H1 (cell line): ENCODE data around the gene PTGES3L. TPM values are rescaled to one million over a fixed set of nuclear protein-coding genes. Genes with fewer than 3 reads are reported as not detected.

ENCODE experiments used
- CTCF ChIA-PET: fragments of 300-600 bp; sonication (Branson Sonifier 250); formaldehyde crosslinking; loops from one replicate; lab custom pipeline; 2021; ENCODE audit not compliant: partially characterized antibody; lab: Charles Lee
- POLR2A ChIA-PET: fragments of 300-600 bp; sonication (Branson Sonifier 250); formaldehyde crosslinking; loops from one replicate; lab custom pipeline; 2021; ENCODE audit warnings: inconsistent platforms; ENCODE audit not compliant: partially characterized antibody; lab: Charles Lee
- DNase-seq, 2 experiments: peaks; one replicate each; pipeline versions ENCODE4 v3.0.0 to v3.0.0-alpha.2; 2010 to 2022; ENCODE audit warnings: low spot score in 2 of 2, low read depth in 1 of 2, mixed read lengths in 1 of 2
- FAIRE-seq: peaks from 2 replicates; lab custom pipeline; 2011; peaks lifted over from hg19 to GRCh38; lab: Jason Lieb, UNC
- H2AFZ ChIP-seq: 2 replicates; pipeline ENCODE4 v1.8.1; 2012; ENCODE audit warnings: low read length, inconsistent platforms
- H2AK5ac ChIP-seq: 2 replicates; pipeline ENCODE4 v1.6.1; 2013; ENCODE audit warnings: low read depth, low read length
- H2BK120ac ChIP-seq: replicated peaks from 2 replicates; pipeline ENCODE3; 2013; ENCODE audit warnings: low read depth, low read length, inconsistent platforms
- H2BK12ac ChIP-seq: 2 replicates; pipeline ENCODE4 v1.6.1; 2013; ENCODE audit warnings: low read depth, low read length
- H2BK15ac ChIP-seq: 2 replicates; pipeline ENCODE4 v1.6.1; 2013; ENCODE audit warnings: low read length
- H2BK20ac ChIP-seq: 2 replicates; pipeline ENCODE4 v1.6.1; 2013; ENCODE audit warnings: low read length
- H2BK5ac ChIP-seq: 2 replicates; pipeline ENCODE4 v1.6.1; 2013; ENCODE audit warnings: low read depth, low read length
- H3K14ac ChIP-seq: 2 replicates; pipeline ENCODE4 v1.6.1; 2013; ENCODE audit warnings: inconsistent platforms; ENCODE audit not compliant: insufficient read length
- H3K18ac ChIP-seq: 2 replicates; pipeline ENCODE4 v1.6.1; 2013; ENCODE audit warnings: low read length; ENCODE audit errors: extremely low read depth
- H3K23ac ChIP-seq: 2 replicates; pipeline ENCODE4 v1.6.1; 2013; ENCODE audit warnings: inconsistent platforms; ENCODE audit not compliant: insufficient read length
- H3K23me2 ChIP-seq: 2 replicates; pipeline ENCODE4 v1.6.1; 2013; ENCODE audit warnings: low read depth, low read length
- H3K27ac ChIP-seq: 2 replicates; pipeline ENCODE4 v1.6.1; 2011; ENCODE audit warnings: low read depth, low read length, inconsistent platforms
- H3K27me3 ChIP-seq, 4 experiments: replicated peaks in 1 of 4; 1 replicate in 1 of 4; 2 replicates in 3 of 4; pipeline versions ENCODE4 v1.6.1 to v1.8.1; 2011 to 2013; ENCODE audit warnings: low read length in 3 of 4, mild to moderate bottlenecking in 3 of 4, inconsistent platforms in 2 of 4, mixed read lengths in 2 of 4, moderate library complexity in 1 of 4; ENCODE audit not compliant: control insufficient read depth in 3 of 4, insufficient read depth in 3 of 4; ENCODE audit errors: extremely low read depth in 1 of 4
- H3K36me3 ChIP-seq, 4 experiments: 2 replicates each; pipeline versions ENCODE4 v1.6.1 to v1.8.1; 2011 to 2013; ENCODE audit warnings: mild to moderate bottlenecking in 4 of 4, low read length in 3 of 4, moderate library complexity in 2 of 4, control low read depth in 1 of 4, inconsistent platforms in 1 of 4; ENCODE audit not compliant: insufficient read depth in 4 of 4, control insufficient read depth in 2 of 4
- H3K4ac ChIP-seq: replicated peaks from 2 replicates; pipeline ENCODE3; 2013; ENCODE audit warnings: low read length, low read depth, mixed read lengths, inconsistent platforms; ENCODE audit not compliant: insufficient read length
- H3K4me1 ChIP-seq, 4 experiments: replicated peaks in 1 of 4; 1 replicate in 1 of 4; 2 replicates in 3 of 4; pipeline versions ENCODE4 v1.6.1 to v1.8.1; 2011 to 2013; ENCODE audit warnings: low read length in 3 of 4, inconsistent platforms in 2 of 4, mixed read lengths in 1 of 4; ENCODE audit not compliant: insufficient read depth in 4 of 4, control insufficient read depth in 3 of 4
- H3K4me2 ChIP-seq, 2 experiments: 2 replicates each; pipeline versions ENCODE4 v1.6.1 to v1.8.1; 2011 to 2013; ENCODE audit warnings: low read depth in 2 of 2, low read length in 2 of 2, control low read depth in 1 of 2, inconsistent platforms in 1 of 2, mild to moderate bottlenecking in 1 of 2; ENCODE audit not compliant: insufficient read depth in 1 of 2
- H3K4me3 ChIP-seq, 4 experiments: fragments of 200-600, 300-600 bp in 1 of 4; sonication (generic), shearing (Covaris generic), sonication (Bioruptor Twin) in 1 of 4; 2 replicates each; pipeline versions ENCODE4 v1.5.1 to v1.8.1; 2011 to 2016; ENCODE audit warnings: low read length in 4 of 4, low read depth in 3 of 4, control low read depth in 2 of 4, inconsistent platforms in 2 of 4, mild to moderate bottlenecking in 2 of 4, mixed read lengths in 1 of 4, moderate library complexity in 1 of 4; ENCODE audit not compliant: insufficient read depth in 2 of 4; ENCODE audit errors: extremely low read depth in 1 of 4
- H3K56ac ChIP-seq: replicated peaks from 2 replicates; pipeline ENCODE3; 2013; ENCODE audit warnings: low read depth, mild to moderate bottlenecking, mixed read lengths, low read length, inconsistent platforms; ENCODE audit not compliant: insufficient read length
- H3K79me1 ChIP-seq: 2 replicates; pipeline ENCODE4 v1.6.1; 2013; ENCODE audit warnings: low read depth, low read length, control low read depth
- H3K79me2 ChIP-seq, 2 experiments: 2 replicates each; pipeline versions ENCODE4 v1.6.1 to v1.8.1; 2012 to 2013; ENCODE audit warnings: low read length in 2 of 2, mild to moderate bottlenecking in 2 of 2, inconsistent platforms in 1 of 2; ENCODE audit not compliant: insufficient read depth in 2 of 2, control insufficient read depth in 1 of 2
- H3K9ac ChIP-seq, 4 experiments: replicated peaks in 1 of 4; 1 replicate in 1 of 4; 2 replicates in 3 of 4; pipeline versions ENCODE4 v1.6.1 to v1.8.1; 2011 to 2013; ENCODE audit warnings: low read depth in 3 of 4, low read length in 3 of 4, control low read depth in 2 of 4, mild to moderate bottlenecking in 2 of 4, moderate library complexity in 2 of 4, inconsistent platforms in 1 of 4; ENCODE audit errors: extremely low read depth in 1 of 4
- H3K9me3 ChIP-seq, 2 experiments: 2 replicates each; pipeline versions ENCODE4 v1.6.1 to v1.8.1; 2012 to 2013; ENCODE audit warnings: mild to moderate bottlenecking in 2 of 2, moderate library complexity in 2 of 2, control low read depth in 1 of 2, inconsistent platforms in 1 of 2, low read depth in 1 of 2, low read length in 1 of 2, mixed read lengths in 1 of 2; ENCODE audit not compliant: insufficient read depth in 2 of 2
- H4K20me1 ChIP-seq, 2 experiments: replicated peaks in 1 of 2; 2 replicates each; pipeline versions ENCODE3 to v1.8.1; 2011 to 2013; ENCODE audit warnings: inconsistent platforms in 2 of 2, low read length in 2 of 2, mild to moderate bottlenecking in 1 of 2; ENCODE audit not compliant: insufficient read depth in 2 of 2, control insufficient read depth in 1 of 2
- H4K5ac ChIP-seq: 2 replicates; pipeline ENCODE4 v1.6.1; 2013; ENCODE audit warnings: low read length, low read depth, mixed read lengths, inconsistent platforms; ENCODE audit not compliant: insufficient read length
- H4K8ac ChIP-seq: 2 replicates; pipeline ENCODE4 v1.8.0; 2013; ENCODE audit warnings: mild to moderate bottlenecking, moderate library complexity, low read length, inconsistent platforms; ENCODE audit not compliant: insufficient read depth; ENCODE audit errors: extremely low read depth
- H4K91ac ChIP-seq: replicated peaks from 2 replicates; pipeline ENCODE3; 2013; ENCODE audit warnings: low read length, mixed read lengths, inconsistent platforms; ENCODE audit not compliant: insufficient read length
- ASH2L ChIP-seq: fragments of 200-600, 300-600 bp; sonication (generic); IDR thresholded peaks from one replicate; pipeline ENCODE4 v1.7.1; 2017; ENCODE audit warnings: low read length
- BRCA1 ChIP-seq: IDR thresholded peaks from 2 replicates; pipeline ENCODE4 v1.6.1; 2012; ENCODE audit warnings: low read depth, low read length, improper control_type of control experiment
- EZH2 ChIP-seq: fragments of 200-600 bp; sonication (generic); IDR thresholded peaks from 2 replicates; pipeline ENCODE4 v1.7.1; 2012; ENCODE audit warnings: low read depth, mild to moderate bottlenecking, moderate library complexity, low read length, inconsistent platforms; ENCODE audit not compliant: severe bottlenecking
- GTF2F1 ChIP-seq: IDR thresholded peaks from 2 replicates; pipeline ENCODE4 v1.6.1; 2012; ENCODE audit warnings: low read depth, low read length, improper control_type of control experiment, borderline replicate concordance
- JUN ChIP-seq: IDR thresholded peaks from 2 replicates; pipeline ENCODE4 v1.6.1; 2011; ENCODE audit warnings: low read depth, mild to moderate bottlenecking, improper control_type of control experiment, low read length
- NRF1 ChIP-seq: IDR thresholded peaks from 2 replicates; pipeline ENCODE4 v1.6.1; 2011; ENCODE audit warnings: mild to moderate bottlenecking, low read depth, low read length, improper control_type of control experiment
- POLR2AphosphoS5 ChIP-seq: IDR thresholded peaks from 2 replicates; pipeline ENCODE4 v1.6.1; 2011; ENCODE audit warnings: low read depth, low read length
- RAD21 ChIP-seq, 2 experiments: IDR thresholded peaks in 1 of 2; conservative IDR thresholded peaks in 1 of 2; 2 replicates each; pipeline ENCODE4 v1.6.1; 2011; ENCODE audit warnings: low read depth in 2 of 2, low read length in 2 of 2, improper control_type of control experiment in 1 of 2, inconsistent platforms in 1 of 2, mild to moderate bottlenecking in 1 of 2, moderate library complexity in 1 of 2
- SIX5 ChIP-seq: IDR thresholded peaks from 2 replicates; pipeline ENCODE4 v1.6.1; 2011; ENCODE audit warnings: mild to moderate bottlenecking, low read depth, low read length
- SP1 ChIP-seq: IDR thresholded peaks from 2 replicates; pipeline ENCODE4 v1.6.1; 2011; ENCODE audit warnings: low read depth, low read length
- SRF ChIP-seq: IDR thresholded peaks from 2 replicates; pipeline ENCODE4 v1.6.1; 2011; ENCODE audit warnings: mild to moderate bottlenecking, low read depth, low read length, moderate library complexity
- TAF7 ChIP-seq: optimal IDR thresholded peaks from 2 replicates; pipeline ENCODE3; 2011; ENCODE audit warnings: low read depth, mild to moderate bottlenecking, inconsistent platforms, low read length, moderate library complexity, borderline replicate concordance
- WGBS, 2 experiments: shearing (Covaris generic) in 1 of 2; methylation state at CpG; one replicate each; pipeline versions ENCODE4 v1.1.6 to v1.1.7; 2013 to 2015; ENCODE audit warnings: low lambda C conversion rate in 2 of 2, mixed read lengths in 2 of 2, inconsistent platforms in 1 of 2, low coverage in 1 of 2, missing lambda C conversion rate in 1 of 2; ENCODE audit not compliant: insufficient replicate concordance in 2 of 2, insufficient coverage in 1 of 2, insufficient read length in 1 of 2; ENCODE audit errors: extremely low coverage in 1 of 2, missing lambda C conversion rate in 1 of 2; 5-methylcytosine and 5-hydroxymethylcytosine counted together
- polyA plus RNA-seq, 7 experiments: library from polyadenylated mRNA; depleted of rRNA in 3 of 7; stranded (reverse) in 5 of 7; unstranded in 2 of 7; fragments of >200 nt in 5 of 7; fragments of 200-250 nt in 2 of 7; gene quantifications; 1 replicate in 5 of 7; 2 replicates in 1 of 7; 4 replicates in 1 of 7; pipeline versions ENCODE4 v1.2.1 to v1.2.3, GENCODE V29; 2011 to 2013; ENCODE audit warnings: missing spikeins in 2 of 7, mixed read lengths in 2 of 7
- total RNA-seq: library from RNA; stranded (reverse); fragmentation: NEBNext Ultra II Directional; extraction: Animal tissue kit (Norgen Biotek cat#: 25700); gene quantifications from 2 replicates; pipeline ENCODE4 v1.2.1, GENCODE V29; 2021

The PTGES3L gene
- total and polyA plus RNA-seq, 2 of the 8 experiments (the other 6 are each of a cell fraction or from before 2014, with no cell fraction given): 3.0 to 3.6 TPM

- H3K79me2 ChIP-seq: peaks cover 0 to 6% of the 10 kb centered on the region in 2 experiments; a peak in 2 of 4 replicates
- H3K9me3 ChIP-seq: peaks cover 0 to 3% of the 10 kb centered on the region in 2 experiments; a peak in 1 of 4 replicates
- H3K79me1 ChIP-seq: no peaks in the 10 kb centered on the region
- H3K14ac ChIP-seq: no peak overlapping the region
- H3K23me2 ChIP-seq: peaks cover 7% of the 10 kb centered on the region
- no peak overlapping the region for H2BK5ac ChIP-seq
- H3K4me1 ChIP-seq: peaks cover 0 to 2% (median 0%) of the 10 kb centered on the region in 4 experiments; a peak in 1 of 7 replicates
- H3K4ac ChIP-seq: no peak overlapping the region
- H4K5ac ChIP-seq: no peak overlapping the region
- H3K4me2 ChIP-seq: no peak overlapping the region
- H3K23ac ChIP-seq: no peak overlapping the region
- no peak overlapping the region for H2AK5ac ChIP-seq
- no peak overlapping the region for H3K18ac ChIP-seq
- DNase-seq (no peak), FAIRE-seq (no peak)
- no peak overlapping the region for H2BK12ac ChIP-seq
- no peak overlapping the region for H3K27ac ChIP-seq
- H2BK15ac ChIP-seq: no peak overlapping the region
- no peaks in the 10 kb centered on the region for H3K27me3 ChIP-seq
- H3K9ac ChIP-seq: no peak overlapping the region
- 85% methylated on average over 1 of the region's 1 CpG; no CpG with 5 or more reads in 1 of the 2 experiments for WGBS, 2 experiments
- peaks cover 0 to under 1% (median 0%) of the 10 kb centered on the region in 4 experiments; a peak in 1 of 8 replicates for H3K36me3 ChIP-seq
- H4K20me1 ChIP-seq: no peaks in the 10 kb centered on the region
- H2BK20ac ChIP-seq: no peak overlapping the region
- H4K91ac ChIP-seq: no peak overlapping the region
- H2AFZ ChIP-seq: no peak overlapping the region
- no peak for TF ChIP-seq SIX5
- no peak for TF ChIP-seq NRF1
- no peak for TF ChIP-seq JUN
- no peak for TF ChIP-seq RAD21 (IDR thresholded peaks at IDR 0.05 in 1 of 2, conservative IDR thresholded peaks at IDR 0.05 in 1 of 2; ENCODE audit: low read depth in 2 of 2, low read length in 2 of 2)
- no peak for TF ChIP-seq SP1
- no peak for TF ChIP-seq BRCA1
- TF ChIP-seq EZH2: no peak
- TF ChIP-seq POLR2AphosphoS5: no peak
- no peak for TF ChIP-seq ASH2L
- TF ChIP-seq SRF: no peak
- TF ChIP-seq GTF2F1: no peak
- no peak for TF ChIP-seq TAF7
- ChIA-PET POLR2A (interaction anchor here (1.1 to 2.0 kb wide), 3 partner anchors 12 to 30 kb away, joined by 3 to 8 read pairs (median 3); partner anchors contain the start of genes PTGES3L, RPL27 and RUNDC1), CTCF (interaction anchor here (0.9 to 1.5 kb wide), 6 partner anchors 10 to 144 kb away, joined by 3 to 4 read pairs (median 4); partner anchors contain the start of genes BECN1 and PTGES3L)
- H3K4me3 ChIP-seq: no peak overlapping the region
- no peak overlapping the region for H3K56ac ChIP-seq
- H4K8ac ChIP-seq: no peak overlapping the region
- no peak overlapping the region for H2BK120ac ChIP-seq
Measured at GRCh38 chr17:42967925-42968324, 12.0 kb downstream of the PTGES3L start.
